Activated CD4-positive, alpha-beta T cell treated with anti-CD3 and anti-CD28 coated beads for 48 hours (primary cell): ENCODE results near the gene SMIM14.
"Not testable (repeated sequence)": the region's sequence is repeated elsewhere in the genome, so short reads cannot be mapped to it uniquely, and the experiment has no call there.

Experiments used
- DNase-seq: peaks from one replicate; pipeline ENCODE4 v3.0.0-alpha.2; 2020

Gene SMIM14

DNA sequence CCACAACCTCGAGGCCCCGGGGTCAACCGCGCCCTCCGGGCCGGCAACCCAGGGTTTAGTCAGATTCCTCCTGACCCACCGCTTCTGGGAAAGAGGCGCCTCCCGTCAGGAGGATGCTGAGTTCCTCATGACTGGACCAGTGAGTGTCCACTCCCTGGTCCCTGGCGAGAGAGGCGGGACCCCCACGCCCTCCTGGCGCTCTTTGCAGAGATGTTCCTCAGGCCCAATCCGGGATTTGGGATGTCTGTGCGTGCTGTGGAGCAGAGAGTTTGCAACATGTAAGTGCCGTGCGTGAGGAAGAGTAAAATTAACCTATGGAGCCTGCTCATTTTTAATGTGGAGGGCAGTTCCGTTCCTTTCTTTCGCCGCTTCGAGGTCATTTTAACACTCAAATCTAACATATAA lies 110.6 kb downstream of the SMIM14 start:
- no peak for DNase-seq

GRCh38 chr4:39527296-39528060 lies 111.2 kb downstream of the SMIM14 start, which contains the start of gene UGDH:
Gene UGDH (minus strand): TSS chr4:39527439. CDS start chr4:39521512, 5,927 bp downstream.
- peak; percentile 93 for DNase-seq

GRCh38 chr4:39526765-39527295 lies 111.8 kb downstream of the SMIM14 start:
- DNase-seq, result peak; percentile 51

DNA sequence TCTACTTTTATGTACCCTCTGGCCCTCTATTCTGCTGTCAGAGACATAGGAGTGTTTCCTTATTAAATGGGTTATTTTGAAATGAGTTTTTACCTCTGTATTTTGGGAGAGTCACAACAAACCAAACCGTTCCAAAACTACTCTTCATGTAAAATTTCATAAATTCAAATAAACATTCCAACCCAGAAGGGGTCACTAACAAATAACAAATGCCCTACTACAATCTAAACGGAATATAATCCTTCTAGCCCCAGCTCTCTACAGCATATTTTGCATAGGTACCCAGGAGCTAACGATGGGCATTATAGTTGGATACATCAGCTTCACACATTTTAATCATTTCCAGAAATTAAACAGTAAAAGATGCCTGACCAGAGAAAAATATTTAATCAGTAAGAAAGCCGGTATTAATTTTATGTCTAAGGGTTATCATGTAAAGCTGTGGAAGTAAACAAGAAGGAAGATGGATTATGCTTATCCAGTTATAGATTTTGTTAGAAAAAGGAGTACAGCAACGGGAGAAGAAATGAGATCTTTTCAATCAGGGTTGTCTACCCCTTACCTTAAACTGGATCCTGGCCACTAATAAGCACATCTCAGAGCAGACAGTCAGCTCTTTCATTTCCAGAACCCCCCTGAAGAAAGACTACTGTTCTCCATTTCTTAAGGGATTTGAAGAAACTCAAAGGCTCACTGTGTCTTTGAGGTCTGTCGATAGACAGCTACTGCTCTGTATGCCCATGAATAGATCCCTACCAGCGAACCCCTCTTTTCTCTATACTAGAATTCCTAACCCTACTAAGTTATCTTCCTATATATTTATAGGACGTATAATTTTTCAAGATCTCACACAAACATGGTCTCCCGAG lies 112.6 kb downstream of the SMIM14 start:
- no peak for DNase-seq

- DNase-seq, result no peak
These were observed 114.3 kb downstream of the SMIM14 start for GRCh38 chr4:39524161-39524957.

DNA sequence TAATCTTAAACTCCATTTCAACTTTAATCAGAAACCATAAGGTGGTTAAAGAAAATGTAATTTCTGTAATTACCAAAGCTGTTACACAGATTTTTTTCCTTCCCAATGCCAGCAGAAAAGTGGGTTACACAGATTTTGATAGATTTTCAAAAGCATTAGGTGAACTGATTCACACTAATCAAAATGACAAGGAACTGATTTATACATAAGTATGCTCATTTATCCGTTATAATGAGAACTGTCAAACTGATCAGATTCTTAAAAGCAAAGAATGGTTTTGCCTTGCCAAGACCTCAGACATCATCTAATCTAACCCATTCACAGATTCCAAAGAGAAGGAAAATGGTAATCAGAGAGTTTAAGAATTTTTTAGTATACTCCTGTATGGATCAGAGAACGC lies 116.6 kb downstream of the SMIM14 start:
- no peak for DNase-seq

DNA sequence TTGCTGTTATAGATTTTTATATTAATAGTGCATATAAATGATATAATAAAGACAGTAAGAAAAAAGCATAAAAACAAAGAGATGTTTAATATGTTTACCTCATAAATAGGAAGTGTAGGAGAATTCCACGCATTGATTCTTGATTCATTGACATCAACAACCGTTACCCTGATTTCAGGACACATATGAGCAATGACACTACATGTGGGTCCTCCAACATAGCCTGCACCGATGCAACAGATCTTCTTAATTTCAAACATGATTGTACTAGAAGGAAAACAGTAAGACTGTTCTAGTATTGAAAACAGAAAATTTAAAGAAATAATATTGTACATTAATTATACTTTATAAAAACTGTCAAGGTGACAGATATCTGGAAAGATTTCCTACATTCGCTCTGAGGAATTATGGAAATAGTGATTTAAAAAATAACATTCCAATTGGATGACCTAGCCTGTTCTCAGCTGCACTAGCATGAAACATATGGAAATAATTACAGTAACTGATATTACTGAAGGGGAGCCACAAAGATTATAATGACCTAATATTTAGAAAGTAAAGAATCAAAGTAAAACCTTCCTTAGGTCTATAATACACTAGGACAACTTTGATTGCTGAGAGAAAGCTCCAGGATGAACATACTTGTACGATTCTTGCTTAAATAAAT lies 117.3 kb downstream of the SMIM14 start:
- no peak for DNase-seq

- DNase-seq, result no peak
These were observed 120.2 kb downstream of the SMIM14 start for GRCh38 chr4:39518484-39518883.

GRCh38 chr4:39516407-39516966 lies 122.2 kb downstream of the SMIM14 start:
- no peak for DNase-seq

DNA sequence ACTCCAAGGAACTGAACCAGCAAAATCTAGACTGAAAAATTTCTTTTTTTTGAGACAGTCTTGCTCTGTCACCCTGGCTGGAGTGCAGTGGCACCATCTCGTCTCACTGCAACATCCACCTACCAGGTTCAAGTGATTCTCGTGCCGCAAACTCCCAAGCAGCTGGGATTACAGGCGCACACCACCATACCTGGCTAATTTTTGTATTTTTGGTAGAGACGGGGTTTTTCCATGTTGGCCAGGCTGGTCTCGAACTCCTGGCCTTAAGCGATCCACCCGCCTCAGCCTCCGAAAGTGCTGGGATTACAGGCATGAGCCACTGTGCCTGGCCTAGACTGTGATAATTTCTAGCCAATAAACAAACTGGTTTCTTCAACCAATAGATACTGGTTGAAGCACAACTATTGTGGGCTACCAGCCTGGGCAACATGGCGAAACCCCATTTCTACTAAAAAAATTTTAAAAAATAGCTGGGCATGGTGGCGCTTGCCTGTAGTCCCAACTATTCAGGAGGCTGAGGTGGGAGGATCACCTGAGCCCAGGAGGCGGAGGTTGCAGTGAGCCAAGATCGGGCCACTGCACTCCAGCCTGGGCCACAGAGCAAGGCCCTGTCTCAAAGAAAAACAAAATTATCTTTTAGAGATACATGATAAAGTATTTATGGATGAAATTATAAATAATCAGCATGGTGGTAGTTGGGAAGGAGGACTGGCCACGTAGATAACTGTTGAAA lies 122.8 kb downstream of the SMIM14 start:
- DNase-seq, result not testable (repeated sequence)

- DNase-seq, result no peak
These were observed 123.7 kb downstream of the SMIM14 start for GRCh38 chr4:39514888-39515401.

- DNase-seq, result not testable (repeated sequence)
These were observed 124.4 kb downstream of the SMIM14 start for GRCh38 chr4:39514266-39514665.

- DNase-seq, result no peak
These were observed 128.2 kb downstream of the SMIM14 start for GRCh38 chr4:39510348-39510929.

GRCh38 chr4:39505581-39505980 lies 133.1 kb downstream of the SMIM14 start:
- DNase-seq, result no peak

DNA sequence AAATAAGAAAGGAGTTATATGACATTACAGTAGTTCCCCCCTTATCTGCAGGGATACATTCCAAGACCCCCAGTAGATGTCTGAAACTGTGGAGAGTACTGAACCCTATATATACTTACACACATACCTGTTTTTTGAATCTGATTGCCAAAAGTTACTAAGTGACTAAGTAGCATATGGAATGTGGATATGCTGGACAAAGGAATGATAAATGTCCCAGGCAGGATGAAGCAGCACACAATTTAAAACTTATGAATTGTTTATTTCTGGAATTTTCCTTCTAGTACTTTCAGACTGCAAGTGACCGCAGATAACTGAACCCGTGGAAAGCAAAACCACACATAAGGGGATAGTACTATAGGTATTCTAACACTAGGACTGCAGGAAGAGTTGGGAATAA lies 134.1 kb downstream of the SMIM14 start:
- no peak for DNase-seq

DNA sequence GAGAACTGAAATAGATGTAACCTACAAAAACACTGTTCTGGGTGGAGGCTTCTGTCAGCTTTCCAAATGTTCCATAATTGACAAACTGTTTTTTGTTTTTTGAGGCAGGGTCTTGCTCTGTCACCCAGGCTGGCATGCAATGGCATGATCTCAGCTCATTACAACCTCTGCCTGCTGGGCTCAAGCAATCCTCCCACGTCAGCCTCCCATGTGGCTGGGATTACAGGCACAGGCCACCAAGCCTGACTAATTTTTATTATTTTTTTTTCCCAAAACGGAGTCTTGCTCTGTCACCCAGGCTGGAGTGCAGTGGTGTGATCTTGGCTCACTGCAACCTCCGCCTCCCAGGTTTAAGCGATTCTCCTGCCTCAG lies 136.0 kb downstream of the SMIM14 start:
- DNase-seq, result not testable (repeated sequence)

DNA sequence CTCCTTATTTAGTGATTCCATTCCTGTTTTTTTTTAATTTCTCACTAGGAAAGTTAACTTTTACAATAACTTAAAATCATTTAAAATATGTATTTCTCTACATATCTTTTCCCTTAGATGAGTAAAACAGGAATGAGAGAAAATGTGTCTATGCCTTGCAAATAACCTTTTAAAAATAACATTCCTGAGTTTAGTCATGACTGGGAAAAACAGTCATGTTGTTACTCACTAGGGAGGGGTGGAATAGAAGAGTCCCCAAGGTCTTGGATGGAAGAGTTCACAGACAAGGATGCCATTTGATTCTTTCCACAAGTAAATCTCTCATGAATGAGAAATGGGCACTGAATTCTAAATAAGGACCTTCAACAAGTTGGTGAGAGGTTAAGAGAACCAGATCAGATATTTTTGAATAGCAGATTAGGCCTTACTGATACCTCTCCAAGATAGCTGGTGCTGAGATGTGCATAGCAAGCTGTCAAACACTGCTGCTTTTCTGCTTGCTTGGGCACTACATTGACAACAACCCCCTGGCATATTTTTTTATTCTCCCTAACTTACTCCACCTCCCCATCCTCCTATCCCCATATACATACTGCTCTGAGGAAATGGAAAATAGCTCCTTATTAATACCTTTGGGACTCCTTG lies 136.5 kb downstream of the SMIM14 start:
- DNase-seq, result no peak

DNA sequence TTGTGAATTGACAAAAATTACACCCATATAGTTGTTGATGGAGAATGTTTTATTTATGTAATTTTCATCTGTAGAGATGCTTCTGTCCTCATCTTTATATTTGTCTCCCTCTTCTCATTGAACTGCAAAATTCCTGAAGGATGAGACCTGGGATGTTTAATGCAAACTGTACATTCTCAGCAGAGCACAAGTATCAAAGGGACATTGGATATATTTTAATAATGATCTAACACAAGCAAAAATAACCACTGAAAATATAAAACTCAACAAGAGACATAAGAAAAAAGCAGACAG lies 140.0 kb downstream of the SMIM14 start:
- DNase-seq, result no peak

- no peak for DNase-seq
These were observed 140.5 kb downstream of the SMIM14 start for GRCh38 chr4:39497909-39498726.
